Neural progenitor cell (in vitro differentiated cells): Measurements from ENCODE around the gene GIT1. TPM values are rescaled to one million over a fixed set of nuclear protein-coding genes. Genes with fewer than 3 reads are reported as not detected.
A peak's percentile ranks its signal among the peaks of the same experiment; 100 is the strongest.

Experiments
- DNase-seq: peaks from one replicate; pipeline ENCODE4 v3.0.0-alpha.2; 2016; ENCODE audit warnings: low spot score
- H2AFZ ChIP-seq: fragments of 200-600 bp; sonication (generic); replicated peaks from 2 replicates; pipeline ENCODE4 v1.6.1; 2016; ENCODE audit warnings: antibody characterized with exemption
- H3F3A ChIP-seq: fragments of 200-600 bp; sonication (generic); 2 replicates; pipeline ENCODE4 v1.6.1; 2016; ENCODE audit warnings: antibody characterized with exemption, low read depth
- H3K27ac ChIP-seq: fragments of 200-600 bp; sonication (generic); 2 replicates; pipeline ENCODE4 v1.5.1; 2016; ENCODE audit warnings: mild to moderate bottlenecking
- H3K27me3 ChIP-seq: fragments of 200-600 bp; sonication (generic); 2 replicates; pipeline ENCODE4 v1.6.1; 2016; ENCODE audit warnings: mild to moderate bottlenecking, moderate library complexity
- H3K36me3 ChIP-seq: fragments of 200-600 bp; sonication (generic); 2 replicates; pipeline ENCODE4 v1.5.1; 2016
- H3K4me1 ChIP-seq: fragments of 200-600 bp; sonication (generic); 2 replicates; pipeline ENCODE4 v1.6.1; 2016; ENCODE audit warnings: mixed run types
- H3K4me2 ChIP-seq: fragments of 200-600 bp; sonication (generic); 2 replicates; pipeline ENCODE4 v1.6.1; 2016
- H3K4me3 ChIP-seq: fragments of 200-600 bp; sonication (generic); 2 replicates; pipeline ENCODE4 v1.5.1; 2016
- H3K79me2 ChIP-seq: fragments of 200-600 bp; sonication (generic); 2 replicates; pipeline ENCODE4 v1.6.1; 2016; ENCODE audit warnings: low read depth
- H3K9ac ChIP-seq: fragments of 200-600 bp; sonication (generic); 2 replicates; pipeline ENCODE4 v1.6.1; 2016
- H3K9me3 ChIP-seq: fragments of 200-600 bp; sonication (generic); 2 replicates; pipeline ENCODE4 v1.5.1; 2016; ENCODE audit warnings: low read depth
- H4K20me1 ChIP-seq: fragments of 200-600 bp; sonication (generic); 2 replicates; pipeline ENCODE4 v1.6.1; 2016; ENCODE audit warnings: low read depth
- H3K27ac Mint-ChIP-seq: 3 replicates; pipeline ENCODE4 v1.8.0; 2021; ENCODE audit warnings: mixed read lengths
- H3K27me3 Mint-ChIP-seq: 2 replicates; pipeline ENCODE4 v1.8.0; 2022; ENCODE audit warnings: low read depth, mild to moderate bottlenecking, inconsistent platforms, moderate library complexity, mixed read lengths; ENCODE audit not compliant: insufficient read depth
- H3K36me3 Mint-ChIP-seq: 3 replicates; pipeline ENCODE4 v1.8.0; 2021; ENCODE audit warnings: mixed read lengths
- H3K4me1 Mint-ChIP-seq: 3 replicates; pipeline ENCODE4 v1.8.0; 2021; ENCODE audit warnings: mixed read lengths
- H3K4me3 Mint-ChIP-seq: 3 replicates; pipeline ENCODE4 v1.8.0; 2021; ENCODE audit warnings: mild to moderate bottlenecking, moderate library complexity, mixed read lengths
- H3K9me3 Mint-ChIP-seq: 3 replicates; pipeline ENCODE4 v1.8.0; 2020; ENCODE audit warnings: mixed read lengths
- CTCF ChIP-seq: fragments of 200-600 bp; sonication (generic); IDR thresholded peaks from 2 replicates; pipeline ENCODE4 v1.5.1; 2017; ENCODE audit warnings: antibody characterized with exemption, mild to moderate bottlenecking
- EZH2 ChIP-seq: fragments of 200-600 bp; sonication (generic); IDR thresholded peaks from 2 replicates; pipeline ENCODE4 v1.6.1; 2017; ENCODE audit warnings: antibody characterized with exemption, mild to moderate bottlenecking, moderate library complexity
- EZH2phosphoT487 ChIP-seq: fragments of 200-600 bp; sonication (generic); IDR thresholded peaks from 2 replicates; pipeline ENCODE4 v1.6.1; 2017; ENCODE audit warnings: antibody characterized with exemption
- total RNA-seq: library from RNA; depleted of rRNA; stranded (reverse); fragments of >200 nt; gene quantifications from 2 replicates; pipeline ENCODE4 v1.2.3, GENCODE V29; 2015; ENCODE audit warnings: low replicate concordance

Gene GIT1
- total RNA-seq, 1 donor from 2014 or later = 17.6 TPM

DNA sequence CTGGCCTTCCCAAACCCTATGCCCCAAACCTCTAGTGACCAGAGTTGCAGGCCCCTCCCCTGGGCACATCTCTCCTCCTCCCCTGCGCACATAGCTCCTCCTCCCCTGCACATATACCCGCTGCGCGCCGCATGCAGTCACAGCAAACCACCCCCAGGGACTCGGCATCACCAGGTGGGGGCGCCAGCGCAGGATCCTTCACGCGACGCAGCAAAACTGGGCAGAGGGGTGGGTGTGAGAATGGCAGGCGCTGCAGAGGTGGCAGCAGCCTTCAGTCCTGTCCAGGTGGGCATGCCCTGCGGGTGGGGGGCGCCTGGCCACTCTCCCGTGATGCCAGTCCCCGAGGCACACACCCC, 27.7 kb upstream of the GIT1 start:
- no peaks in the 10 kb centered on the region for H3K9me3 ChIP-seq
- no peak for TF ChIP-seq EZH2phosphoT487
- peak; percentile 76 for TF ChIP-seq CTCF

GRCh38 chr17:29616300-29617048, 27.0 kb upstream of the GIT1 start:
- peak overlapping the region; percentile 84 for H3K4me2 ChIP-seq
- H3K27me3 Mint-ChIP-seq = peaks cover 33% of the 10 kb centered on the region

More for the DNA sequence above, 27.7 kb upstream of the GIT1 start:
- H3K9me3 Mint-ChIP-seq = no peaks in the 10 kb centered on the region
- H3K4me1 ChIP-seq = peaks cover 23% of the 10 kb centered on the region
- H4K20me1 ChIP-seq = peaks cover 11% of the 10 kb centered on the region
- no peaks in the 10 kb centered on the region for H3K79me2 ChIP-seq
- H3K36me3 Mint-ChIP-seq = peaks cover 2% of the 10 kb centered on the region
- H3F3A ChIP-seq = peaks cover 41% of the 10 kb centered on the region
- peaks cover 33% of the 10 kb centered on the region for H3K27me3 Mint-ChIP-seq
- peaks cover 79% of the 10 kb centered on the region for H3K27me3 ChIP-seq
- peak overlapping the region; percentile 52 for H2AFZ ChIP-seq
- H3K4me2 ChIP-seq = peak overlapping the region; percentile 84
- peaks cover 40% of the 10 kb centered on the region for H3K4me1 Mint-ChIP-seq
- H3K27ac Mint-ChIP-seq = no peak overlapping the region
- no peak overlapping the region for H3K27ac ChIP-seq
- H3K4me3 Mint-ChIP-seq = peak overlapping the region; percentile 70
- H3K9ac ChIP-seq = no peak overlapping the region
- H3K4me3 ChIP-seq = peak overlapping the region; percentile 25
- H3K36me3 ChIP-seq = no peaks in the 10 kb centered on the region
- DNase-seq = peak; percentile 87

GRCh38 chr17:29615492-29616299, 26.2 kb upstream of the GIT1 start:
- Histone ChIP-seq H3F3A (peaks cover 41% of the 10 kb centered on the region), H3K27ac (no peak overlapping the region), H3K4me1 (peaks cover 23% of the 10 kb centered on the region), H4K20me1 (peaks cover 11% of the 10 kb centered on the region), H3K4me3 (peak overlapping the region; percentile 47), H3K36me3 (no peaks in the 10 kb centered on the region), H3K79me2 (no peaks in the 10 kb centered on the region), H3K9ac (no peak overlapping the region), H3K27me3 (peaks cover 65% of the 10 kb centered on the region), H3K4me2 (peak overlapping the region; percentile 84), H3K9me3 (no peaks in the 10 kb centered on the region), H2AFZ (peak overlapping the region; percentile 89)
- TF ChIP-seq EZH2phosphoT487 (no peak), CTCF (no peak), EZH2 (no peak)
- peak; percentile 94 for DNase-seq
- Mint-ChIP-seq H3K9me3 (no peaks in the 10 kb centered on the region), H3K27me3 (peaks cover 33% of the 10 kb centered on the region), H3K4me3 (peak overlapping the region; percentile 84), H3K4me1 (peaks cover 32% of the 10 kb centered on the region), H3K27ac (no peak overlapping the region), H3K36me3 (peaks cover 5% of the 10 kb centered on the region)

More at GRCh38 chr17:29616300-29617048, 27.0 kb upstream of the GIT1 start:
- Histone ChIP-seq H3K4me1 (peaks cover 23% of the 10 kb centered on the region), H3K27ac (no peak overlapping the region), H3K79me2 (no peaks in the 10 kb centered on the region), H3K27me3 (peaks cover 73% of the 10 kb centered on the region), H3F3A (peaks cover 41% of the 10 kb centered on the region), H4K20me1 (peaks cover 11% of the 10 kb centered on the region), H3K36me3 (no peaks in the 10 kb centered on the region), H3K9me3 (no peaks in the 10 kb centered on the region), H3K4me3 (peak overlapping the region; percentile 47), H3K9ac (no peak overlapping the region), H2AFZ (no peak overlapping the region)
- TF ChIP-seq EZH2phosphoT487 (peak; percentile 21), EZH2 (peak; percentile 72), CTCF (no peak)
- no peak overlapping the region for H3K27ac Mint-ChIP-seq
- H3K4me3 Mint-ChIP-seq = peak overlapping the region; percentile 84
- H3K4me1 Mint-ChIP-seq = peaks cover 34% of the 10 kb centered on the region
- H3K36me3 Mint-ChIP-seq = peaks cover 2% of the 10 kb centered on the region
- no peak for DNase-seq
- no peaks in the 10 kb centered on the region for H3K9me3 Mint-ChIP-seq
